ENCODE measurements around the gene CNTNAP5.

DNA sequence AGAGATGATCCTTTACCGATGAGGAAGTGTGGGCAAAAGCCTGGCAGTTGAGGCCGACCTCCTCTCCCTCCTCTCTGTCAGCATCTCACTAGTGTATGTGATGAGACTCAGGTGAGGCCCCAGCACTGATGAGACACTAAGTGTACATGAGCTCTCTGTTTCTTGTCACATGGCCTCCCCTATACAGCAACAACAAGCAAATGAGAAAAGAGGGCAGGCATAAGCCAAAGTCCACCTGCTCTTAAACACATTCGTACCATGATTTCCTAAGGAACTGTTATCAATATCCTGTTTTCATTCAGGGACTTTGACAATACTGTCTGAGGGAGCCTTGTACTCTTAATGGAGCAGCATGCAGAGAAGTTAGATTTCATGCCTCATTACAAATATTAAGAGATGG, 113.0 kb downstream of the CNTNAP5 start:
- TF ChIP-seq, protein P1, sequence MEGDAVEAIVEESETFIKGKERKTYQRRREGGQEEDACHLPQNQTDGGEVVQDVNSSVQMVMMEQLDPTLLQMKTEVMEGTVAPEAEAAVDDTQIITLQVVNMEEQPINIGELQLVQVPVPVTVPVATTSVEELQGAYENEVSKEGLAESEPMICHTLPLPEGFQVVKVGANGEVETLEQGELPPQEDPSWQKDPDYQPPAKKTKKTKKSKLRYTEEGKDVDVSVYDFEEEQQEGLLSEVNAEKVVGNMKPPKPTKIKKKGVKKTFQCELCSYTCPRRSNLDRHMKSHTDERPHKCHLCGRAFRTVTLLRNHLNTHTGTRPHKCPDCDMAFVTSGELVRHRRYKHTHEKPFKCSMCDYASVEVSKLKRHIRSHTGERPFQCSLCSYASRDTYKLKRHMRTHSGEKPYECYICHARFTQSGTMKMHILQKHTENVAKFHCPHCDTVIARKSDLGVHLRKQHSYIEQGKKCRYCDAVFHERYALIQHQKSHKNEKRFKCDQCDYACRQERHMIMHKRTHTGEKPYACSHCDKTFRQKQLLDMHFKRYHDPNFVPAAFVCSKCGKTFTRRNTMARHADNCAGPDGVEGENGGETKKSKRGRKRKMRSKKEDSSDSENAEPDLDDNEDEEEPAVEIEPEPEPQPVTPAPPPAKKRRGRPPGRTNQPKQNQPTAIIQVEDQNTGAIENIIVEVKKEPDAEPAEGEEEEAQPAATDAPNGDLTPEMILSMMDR (IDR thresholded peaks at IDR 0.05; ENCODE audit: extremely low read depth in 1 of 2, insufficient read depth in 1 of 2, low read depth in 1 of 2, low read length in 2 of 2), result no peak
- no peak for TF ChIP-seq EZH2 (IDR thresholded peaks at IDR 0.05; ENCODE audit: borderline replicate concordance, low read depth, low read length, severe bottlenecking)

Measured in endothelial cell of umbilical vein (primary cell).